WTC11 (cell line): ENCODE measurements around the gene SLC30A5. TPM values are rescaled to one million over a fixed set of nuclear protein-coding genes. Genes with fewer than 3 reads are reported as not detected.

ENCODE experiments used
- ARID4B ChIP-seq: sonication (generic); formaldehyde crosslinking; IDR thresholded peaks from 2 replicates; pipeline ENCODE4 v1.8.0; 2023; ENCODE audit warnings: missing genetic modification reagents, mild to moderate bottlenecking, borderline replicate concordance
- CREM ChIP-seq: sonication (generic); formaldehyde crosslinking; IDR thresholded peaks from 2 replicates; pipeline ENCODE4 v1.8.1; 2022; ENCODE audit warnings: mild to moderate bottlenecking, missing genetic modification reagents, moderate library complexity
- E2F5 ChIP-seq: sonication (generic); formaldehyde crosslinking; IDR thresholded peaks from 2 replicates; pipeline ENCODE4 v1.8.1; 2022; ENCODE audit warnings: mild to moderate bottlenecking, moderate library complexity, missing genetic modification reagents
- ESRRA ChIP-seq: sonication (generic); formaldehyde crosslinking; IDR thresholded peaks from 2 replicates; pipeline ENCODE4 v1.8.1; 2022; ENCODE audit warnings: mild to moderate bottlenecking, missing genetic modification reagents, borderline replicate concordance
- ETV6 ChIP-seq: sonication (generic); formaldehyde crosslinking; IDR thresholded peaks from 2 replicates; pipeline ENCODE4 v1.8.1; 2022; ENCODE audit warnings: mild to moderate bottlenecking, missing genetic modification reagents
- FOXJ3 ChIP-seq: sonication (generic); formaldehyde crosslinking; IDR thresholded peaks from 2 replicates; pipeline ENCODE4 v1.9.0; 2021; ENCODE audit warnings: missing genetic modification reagents, mild to moderate bottlenecking, borderline replicate concordance
- FOXP1 ChIP-seq: sonication (generic); formaldehyde crosslinking; IDR thresholded peaks from 2 replicates; pipeline ENCODE4 v1.8.0; 2022; ENCODE audit warnings: missing genetic modification reagents, mild to moderate bottlenecking, moderate library complexity, borderline replicate concordance
- FOXP4 ChIP-seq: sonication (generic); formaldehyde crosslinking; IDR thresholded peaks from 2 replicates; pipeline ENCODE4 v1.8.0; 2022; ENCODE audit warnings: mild to moderate bottlenecking, missing genetic modification reagents
- GABPB1 ChIP-seq: sonication (generic); formaldehyde crosslinking; IDR thresholded peaks from 2 replicates; pipeline ENCODE4 v1.8.1; 2023; ENCODE audit warnings: mild to moderate bottlenecking, missing genetic modification reagents
- NFATC4 ChIP-seq: fragments of 250-450 bp; sonication (Bioruptor Pico); IDR thresholded peaks from 2 replicates; pipeline ENCODE4 v1.9.0; 2021; ENCODE audit warnings: mild to moderate bottlenecking
- NFYB ChIP-seq: sonication (generic); formaldehyde crosslinking; conservative IDR thresholded peaks from 2 replicates; pipeline ENCODE4 v1.8.0; 2022; ENCODE audit warnings: low read depth, missing genetic modification reagents
- PRRX2 ChIP-seq: fragments of 250-450 bp; sonication (Bioruptor Pico); IDR thresholded peaks from 2 replicates; pipeline ENCODE4 v1.8.0; 2021; ENCODE audit warnings: mild to moderate bottlenecking
- RELA ChIP-seq: sonication (generic); formaldehyde crosslinking; IDR thresholded peaks from 2 replicates; pipeline ENCODE4 v1.8.1; 2022; ENCODE audit warnings: missing genetic modification reagents, mild to moderate bottlenecking, borderline replicate concordance
- SMAD3 ChIP-seq: sonication (generic); formaldehyde crosslinking; IDR thresholded peaks from 2 replicates; pipeline ENCODE4 v1.8.0; 2022; ENCODE audit warnings: missing genetic modification reagents, mild to moderate bottlenecking, borderline replicate concordance
- SMAD4 ChIP-seq: sonication (generic); formaldehyde crosslinking; IDR thresholded peaks from 2 replicates; pipeline ENCODE4 v1.8.0; 2022; ENCODE audit warnings: mild to moderate bottlenecking, missing genetic modification reagents
- TEAD1 ChIP-seq: sonication (generic); formaldehyde crosslinking; IDR thresholded peaks from 2 replicates; pipeline ENCODE4 v1.8.0; 2022; ENCODE audit warnings: mild to moderate bottlenecking, missing genetic modification reagents
- TEAD4 ChIP-seq: sonication (generic); formaldehyde crosslinking; IDR thresholded peaks from 2 replicates; pipeline ENCODE4 v1.8.0; 2022; ENCODE audit warnings: mild to moderate bottlenecking, missing genetic modification reagents
- USF2 ChIP-seq: sonication (generic); formaldehyde crosslinking; IDR thresholded peaks from 2 replicates; pipeline ENCODE4 v1.8.1; 2023; ENCODE audit warnings: mild to moderate bottlenecking, missing genetic modification reagents, moderate library complexity
- ZBTB21 ChIP-seq: sonication (generic); formaldehyde crosslinking; IDR thresholded peaks from 2 replicates; pipeline ENCODE4 v1.8.1; 2023; ENCODE audit warnings: mild to moderate bottlenecking, missing genetic modification reagents, borderline replicate concordance
- ZNF121 ChIP-seq: sonication (generic); formaldehyde crosslinking; IDR thresholded peaks from 2 replicates; pipeline ENCODE4 v1.8.0; 2023; ENCODE audit warnings: missing genetic modification reagents
- ZNF396 ChIP-seq: fragments of 250-450 bp; sonication (Bioruptor Pico); IDR thresholded peaks from 2 replicates; pipeline ENCODE4 v1.8.0; 2021; ENCODE audit warnings: mild to moderate bottlenecking, moderate library complexity, borderline replicate concordance
- ZSCAN18 ChIP-seq: fragments of 250-450 bp; sonication (Bioruptor Pico); IDR thresholded peaks from 2 replicates; pipeline ENCODE4 v2.1.2; 2022; ENCODE audit warnings: mild to moderate bottlenecking, moderate library complexity
- total RNA-seq: library from RNA; stranded (reverse); gene quantifications from 3 replicates; pipeline ENCODE4 v1.2.3, GENCODE V29; 2021
- TF ChIP-seq, protein P1 (sequence below): sonication (generic); formaldehyde crosslinking; IDR thresholded peaks from 2 replicates; pipeline ENCODE4 v1.8.1; 2023; ENCODE audit warnings: mild to moderate bottlenecking, missing genetic modification reagents, borderline replicate concordance
- TF ChIP-seq, protein P2 (sequence below): sonication (generic); formaldehyde crosslinking; IDR thresholded peaks from 2 replicates; pipeline ENCODE4 v1.8.0; 2022; ENCODE audit warnings: mild to moderate bottlenecking, missing genetic modification reagents

Gene SLC30A5
- total RNA-seq, 1 experiment from 2014 or later, result 34.1 TPM

DNA sequence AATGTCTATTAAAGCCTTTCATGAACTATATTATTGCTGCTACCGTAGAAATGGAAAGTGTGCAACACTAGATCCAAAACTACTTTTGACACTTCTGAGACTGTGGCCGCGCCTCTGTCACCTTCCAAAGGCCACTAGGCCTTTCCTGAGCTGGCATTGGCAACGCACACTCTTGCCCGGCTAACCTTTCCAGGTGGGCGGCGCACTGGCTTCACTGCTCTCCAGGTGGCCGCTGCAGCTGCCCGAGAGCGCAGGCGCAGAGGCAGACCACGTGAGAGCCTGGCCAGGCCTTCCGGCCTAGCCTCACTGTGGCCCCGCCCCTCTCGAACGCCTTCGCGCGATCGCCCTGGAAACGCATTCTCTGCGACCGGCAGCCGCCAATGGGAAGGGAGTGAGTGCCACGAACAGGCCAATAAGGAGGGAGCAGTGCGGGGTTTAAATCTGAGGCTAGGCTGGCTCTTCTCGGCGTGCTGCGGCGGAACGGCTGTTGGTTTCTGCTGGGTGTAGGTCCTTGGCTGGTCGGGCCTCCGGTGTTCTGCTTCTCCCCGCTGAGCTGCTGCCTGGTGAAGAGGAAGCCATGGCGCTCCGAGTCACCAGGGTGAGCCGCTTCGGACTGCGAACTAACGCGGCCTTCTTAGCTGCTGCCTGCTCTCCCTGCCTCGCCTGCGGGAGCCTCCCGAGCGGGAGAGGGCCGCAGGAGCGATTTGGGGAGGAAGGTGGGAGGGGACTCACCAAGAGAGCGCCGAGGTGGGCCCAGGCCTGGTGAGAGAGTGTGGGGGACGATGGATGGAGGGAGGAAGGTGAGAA lies 73.1 kb downstream of the SLC30A5 start, which contains the start of gene CCNB1 (continued):
- TF ChIP-seq ARID4B (CRISPR knock-in tag) (peak; percentile 82; the same call in 1 of the 2 replicates), SMAD4 (CRISPR knock-in tag) (no peak), NFYB (CRISPR knock-in tag) (peak; percentile 97), CREM (peak; percentile 92), FOXJ3 (CRISPR knock-in tag) (no peak), ETV6 (CRISPR knock-in tag) (peak; percentile 64; the same call in 1 of the 2 replicates), FOXP4 (0 out of 2 replicates have a peak, but pooled peaks have one; percentile 12), USF2 (peak; percentile 96), ESRRA (CRISPR knock-in tag) (no peak), E2F5 (CRISPR knock-in tag) (peak; percentile 76; the same call in 1 of the 2 replicates), GABPB1 (CRISPR knock-in tag) (peak; percentile 65; the same call in 1 of the 2 replicates), FOXP1 (CRISPR knock-in tag) (peak; percentile 94), PRRX2 (CRISPR knock-in tag) (no peak), ZNF396 (CRISPR knock-in tag) (no peak), TEAD4 (CRISPR knock-in tag) (0 out of 2 replicates have a peak, but pooled peaks have one; percentile 42), NFATC4 (no peak), TEAD1 (CRISPR knock-in tag) (peak; percentile 96), ZSCAN18 (CRISPR knock-in tag) (no peak), ZNF121 (CRISPR knock-in tag) (no peak), ZBTB21 (peak; percentile 79; the same call in 1 of the 2 replicates), SMAD3 (0 out of 2 replicates have a peak, but pooled peaks have one; percentile 19), RELA (CRISPR knock-in tag) (no peak)
- TF ChIP-seq, protein P1, sequence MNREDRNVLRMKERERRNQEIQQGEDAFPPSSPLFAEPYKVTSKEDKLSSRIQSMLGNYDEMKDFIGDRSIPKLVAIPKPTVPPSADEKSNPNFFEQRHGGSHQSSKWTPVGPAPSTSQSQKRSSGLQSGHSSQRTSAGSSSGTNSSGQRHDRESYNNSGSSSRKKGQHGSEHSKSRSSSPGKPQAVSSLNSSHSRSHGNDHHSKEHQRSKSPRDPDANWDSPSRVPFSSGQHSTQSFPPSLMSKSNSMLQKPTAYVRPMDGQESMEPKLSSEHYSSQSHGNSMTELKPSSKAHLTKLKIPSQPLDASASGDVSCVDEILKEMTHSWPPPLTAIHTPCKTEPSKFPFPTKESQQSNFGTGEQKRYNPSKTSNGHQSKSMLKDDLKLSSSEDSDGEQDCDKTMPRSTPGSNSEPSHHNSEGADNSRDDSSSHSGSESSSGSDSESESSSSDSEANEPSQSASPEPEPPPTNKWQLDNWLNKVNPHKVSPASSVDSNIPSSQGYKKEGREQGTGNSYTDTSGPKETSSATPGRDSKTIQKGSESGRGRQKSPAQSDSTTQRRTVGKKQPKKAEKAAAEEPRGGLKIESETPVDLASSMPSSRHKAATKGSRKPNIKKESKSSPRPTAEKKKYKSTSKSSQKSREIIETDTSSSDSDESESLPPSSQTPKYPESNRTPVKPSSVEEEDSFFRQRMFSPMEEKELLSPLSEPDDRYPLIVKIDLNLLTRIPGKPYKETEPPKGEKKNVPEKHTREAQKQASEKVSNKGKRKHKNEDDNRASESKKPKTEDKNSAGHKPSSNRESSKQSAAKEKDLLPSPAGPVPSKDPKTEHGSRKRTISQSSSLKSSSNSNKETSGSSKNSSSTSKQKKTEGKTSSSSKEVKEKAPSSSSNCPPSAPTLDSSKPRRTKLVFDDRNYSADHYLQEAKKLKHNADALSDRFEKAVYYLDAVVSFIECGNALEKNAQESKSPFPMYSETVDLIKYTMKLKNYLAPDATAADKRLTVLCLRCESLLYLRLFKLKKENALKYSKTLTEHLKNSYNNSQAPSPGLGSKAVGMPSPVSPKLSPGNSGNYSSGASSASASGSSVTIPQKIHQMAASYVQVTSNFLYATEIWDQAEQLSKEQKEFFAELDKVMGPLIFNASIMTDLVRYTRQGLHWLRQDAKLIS, result 0 out of 2 replicates have a peak, but pooled peaks have one; percentile 78
- TF ChIP-seq, protein P2, sequence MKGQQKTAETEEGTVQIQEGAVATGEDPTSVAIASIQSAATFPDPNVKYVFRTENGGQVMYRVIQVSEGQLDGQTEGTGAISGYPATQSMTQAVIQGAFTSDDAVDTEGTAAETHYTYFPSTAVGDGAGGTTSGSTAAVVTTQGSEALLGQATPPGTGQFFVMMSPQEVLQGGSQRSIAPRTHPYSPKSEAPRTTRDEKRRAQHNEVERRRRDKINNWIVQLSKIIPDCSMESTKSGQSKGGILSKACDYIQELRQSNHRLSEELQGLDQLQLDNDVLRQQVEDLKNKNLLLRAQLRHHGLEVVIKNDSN (CRISPR knock-in tag), result peak; percentile 94
